ENCODE data around the gene PRKAR1B.

- no peak for TF ChIP-seq CTCF (IDR thresholded peaks at IDR 0.05)
- no peak for TF ChIP-seq REST (IDR thresholded peaks at IDR 0.05; ENCODE audit: insufficient read depth in 1 of 2, low read depth in 2 of 2, low read length in 1 of 2)
Observed at GRCh38 chr7:644381-645305, 82.4 kb downstream of the PRKAR1B start.
